ENCODE measurements around the gene SCIMP. TPM values are rescaled to one million over a fixed set of nuclear protein-coding genes. Genes with fewer than 3 reads are reported as not detected.
"Not testable (repeated sequence)": the region's sequence is repeated elsewhere in the genome, so short reads cannot be mapped to it uniquely, and the experiment has no call there.

Gene SCIMP
- total RNA-seq, 1 experiment from 2014 or later: not detected

GRCh38 chr17:5241861-5242671, 7.4 kb upstream of the SCIMP start:
- no peak for DNase-seq (ENCODE audit: low read depth)
- in situ Hi-C loops (cut with HindIII; ENCODE audit: low pct_unique_long_range_greater_than_20kb, low sequenced_read_pairs): no loop called here

GRCh38 chr17:5239769-5240168, 5.1 kb upstream of the SCIMP start:
- DNase-seq (ENCODE audit: low read depth); in situ Hi-C loops (cut with HindIII; ENCODE audit: low pct_unique_long_range_greater_than_20kb, low sequenced_read_pairs): not testable (repeated sequence)

- no peak for DNase-seq (ENCODE audit: low read depth)
- in situ Hi-C loops (cut with HindIII; ENCODE audit: low pct_unique_long_range_greater_than_20kb, low sequenced_read_pairs): no loop called here
Observed at GRCh38 chr17:5238333-5238732, 3.7 kb upstream of the SCIMP start.

GRCh38 chr17:5237541-5238016, 2.9 kb upstream of the SCIMP start:
- DNase-seq (ENCODE audit: low read depth): peak; percentile 18
- in situ Hi-C loops (cut with HindIII; ENCODE audit: low pct_unique_long_range_greater_than_20kb, low sequenced_read_pairs): no loop called here

GRCh38 chr17:5236938-5237540, 2.4 kb upstream of the SCIMP start:
- no peak for DNase-seq (ENCODE audit: low read depth)
- in situ Hi-C loops (cut with HindIII; ENCODE audit: low pct_unique_long_range_greater_than_20kb, low sequenced_read_pairs): no loop called here

GRCh38 chr17:5233492-5233891, 1.2 kb downstream of the SCIMP start:
- in situ Hi-C loops (cut with HindIII; ENCODE audit: low pct_unique_long_range_greater_than_20kb, low sequenced_read_pairs); DNase-seq (ENCODE audit: low read depth): not testable (repeated sequence)

- in situ Hi-C loops (cut with HindIII; ENCODE audit: low pct_unique_long_range_greater_than_20kb, low sequenced_read_pairs): no loop called here
- no peak for DNase-seq (ENCODE audit: low read depth)
Observed at GRCh38 chr17:5226940-5227878, 7.5 kb downstream of the SCIMP start.

GRCh38 chr17:5225668-5226457, 8.8 kb downstream of the SCIMP start:
- in situ Hi-C loops (cut with HindIII; ENCODE audit: low pct_unique_long_range_greater_than_20kb, low sequenced_read_pairs): no loop called here
- DNase-seq (ENCODE audit: low read depth): no peak

GRCh38 chr17:5221912-5222311, 12.7 kb downstream of the SCIMP start:
- DNase-seq (ENCODE audit: low read depth); in situ Hi-C loops (cut with HindIII; ENCODE audit: low pct_unique_long_range_greater_than_20kb, low sequenced_read_pairs): not testable (repeated sequence)

- in situ Hi-C loops (cut with HindIII; ENCODE audit: low pct_unique_long_range_greater_than_20kb, low sequenced_read_pairs): no loop called here
Observed at GRCh38 chr17:5220074-5220473, 14.6 kb downstream of the SCIMP start.

GRCh38 chr17:5219536-5219935, 15.1 kb downstream of the SCIMP start:
- no peak for DNase-seq (ENCODE audit: low read depth)
- in situ Hi-C loops (cut with HindIII; ENCODE audit: low pct_unique_long_range_greater_than_20kb, low sequenced_read_pairs): no loop called here

More at GRCh38 chr17:5220074-5220473, 14.6 kb downstream of the SCIMP start:
- no peak for DNase-seq (ENCODE audit: low read depth)

GRCh38 chr17:5217562-5217961, 17.1 kb downstream of the SCIMP start:
- in situ Hi-C loops (cut with HindIII; ENCODE audit: low pct_unique_long_range_greater_than_20kb, low sequenced_read_pairs): not testable (repeated sequence)

GRCh38 chr17:5211458-5211857, 23.2 kb downstream of the SCIMP start:
- no peak for DNase-seq (ENCODE audit: low read depth)
- in situ Hi-C loops (cut with HindIII; ENCODE audit: low pct_unique_long_range_greater_than_20kb, low sequenced_read_pairs): no loop called here

More at GRCh38 chr17:5217562-5217961, 17.1 kb downstream of the SCIMP start:
- DNase-seq (ENCODE audit: low read depth): not testable (repeated sequence)

GRCh38 chr17:5210614-5211252, 23.9 kb downstream of the SCIMP start:
- DNase-seq (ENCODE audit: low read depth): no peak
- in situ Hi-C loops (cut with HindIII; ENCODE audit: low pct_unique_long_range_greater_than_20kb, low sequenced_read_pairs): no loop called here

- in situ Hi-C loops (cut with HindIII; ENCODE audit: low pct_unique_long_range_greater_than_20kb, low sequenced_read_pairs): no loop called here
- DNase-seq (ENCODE audit: low read depth): no peak
Observed at GRCh38 chr17:5210091-5210490, 24.6 kb downstream of the SCIMP start.

GRCh38 chr17:5209396-5209795, 25.3 kb downstream of the SCIMP start:
- DNase-seq (ENCODE audit: low read depth): no peak
- in situ Hi-C loops (cut with HindIII; ENCODE audit: low pct_unique_long_range_greater_than_20kb, low sequenced_read_pairs): no loop called here

- in situ Hi-C loops (cut with HindIII; ENCODE audit: low pct_unique_long_range_greater_than_20kb, low sequenced_read_pairs): no loop called here
- no peak for DNase-seq (ENCODE audit: low read depth)
Observed at GRCh38 chr17:5203908-5204294, 30.8 kb downstream of the SCIMP start.
